Activated T-cell treated with anti-CD3 and anti-CD28 coated beads, Interleukin-2, amount 50 U/mL, for 48 hours (primary cell): Measurements from ENCODE around the gene C1orf198.

Experiments
- DNase-seq, 2 experiments: peaks; one replicate each; pipeline ENCODE4 v3.0.0-alpha.2; 2020

C1orf198 gene

GRCh38 chr1:230867903-230868735, at the start of gene C1orf198:
TSS of gene C1orf198 (minus strand) at chr1:230868521. CDS start at chr1:230868512, 9 bp downstream.
- DNase-seq, result peak; percentile 84 to 89

- peak; percentile 76 for DNase-seq
Measured at GRCh38 chr1:230917284-230918135, 49.2 kb upstream of the C1orf198 start.

GRCh38 chr1:230916587-230917283, 48.4 kb upstream of the C1orf198 start:
- DNase-seq, result no peak

- DNase-seq, result no peak
Measured at GRCh38 chr1:230915078-230915477, 46.8 kb upstream of the C1orf198 start.

- no peak for DNase-seq
Measured at GRCh38 chr1:230913496-230913895, 45.2 kb upstream of the C1orf198 start.

GRCh38 chr1:230910755-230911117, 42.4 kb upstream of the C1orf198 start:
- DNase-seq, result no peak

GRCh38 chr1:230909974-230910754, 41.8 kb upstream of the C1orf198 start:
- DNase-seq, result no peak

GRCh38 chr1:230907472-230908205, 39.3 kb upstream of the C1orf198 start:
- DNase-seq, result no peak

- no peak for DNase-seq
Measured at GRCh38 chr1:230906226-230906625, 37.9 kb upstream of the C1orf198 start.

- DNase-seq, result no peak
Measured at GRCh38 chr1:230905733-230906132, 37.4 kb upstream of the C1orf198 start.

- no peak for DNase-seq
Measured at GRCh38 chr1:230902349-230902923, 34.1 kb upstream of the C1orf198 start.

- DNase-seq, result no peak
Measured at GRCh38 chr1:230901671-230902070, 33.4 kb upstream of the C1orf198 start.

- DNase-seq, result no peak
Measured at GRCh38 chr1:230900984-230901383, 32.7 kb upstream of the C1orf198 start.

- DNase-seq, result no peak
Measured at GRCh38 chr1:230899841-230900251, 31.5 kb upstream of the C1orf198 start.

GRCh38 chr1:230898748-230899147, 30.4 kb upstream of the C1orf198 start:
- no peak for DNase-seq

GRCh38 chr1:230898144-230898543, 29.8 kb upstream of the C1orf198 start:
- no peak for DNase-seq

- DNase-seq, result no peak
Measured at GRCh38 chr1:230896779-230897178, 28.5 kb upstream of the C1orf198 start.

GRCh38 chr1:230895452-230895851, 27.1 kb upstream of the C1orf198 start:
- no peak for DNase-seq

GRCh38 chr1:230894664-230895063, 26.3 kb upstream of the C1orf198 start:
- DNase-seq, result no peak

- DNase-seq, result no peak
Measured at GRCh38 chr1:230894032-230894431, 25.7 kb upstream of the C1orf198 start.

GRCh38 chr1:230892018-230892491, 23.7 kb upstream of the C1orf198 start:
- DNase-seq, result no peak
